ENCODE results near the gene RANBP3.

The RANBP3 gene

GRCh38 chr19:5867201-5868136 lies 110.5 kb downstream of the RANBP3 start:
- in situ Hi-C loops (cut with MboI; ENCODE audit: low pct_unique_long_range_greater_than_20kb, low sequenced_read_pairs, unreplicated experiment): no loop called here
- DNase-seq (ENCODE audit: low spot score): no peak
- TF ChIP-seq CTCF (IDR thresholded peaks at IDR 0.05; ENCODE audit: extremely low read depth, insufficient read depth, missing control alignments): no peak

Data from GM13977 (cell line).